Measurements from ENCODE around the gene MRPL34. TPM values are rescaled to one million over a fixed set of nuclear protein-coding genes. Genes with fewer than 3 reads are reported as not detected.

MRPL34 gene
- total and polyA plus RNA-seq, 9 of the 15 experiments (the other 6 are each of a cell fraction or from before 2014, with no cell fraction given): 11.5 to 256 (median 72.5) TPM

DNA sequence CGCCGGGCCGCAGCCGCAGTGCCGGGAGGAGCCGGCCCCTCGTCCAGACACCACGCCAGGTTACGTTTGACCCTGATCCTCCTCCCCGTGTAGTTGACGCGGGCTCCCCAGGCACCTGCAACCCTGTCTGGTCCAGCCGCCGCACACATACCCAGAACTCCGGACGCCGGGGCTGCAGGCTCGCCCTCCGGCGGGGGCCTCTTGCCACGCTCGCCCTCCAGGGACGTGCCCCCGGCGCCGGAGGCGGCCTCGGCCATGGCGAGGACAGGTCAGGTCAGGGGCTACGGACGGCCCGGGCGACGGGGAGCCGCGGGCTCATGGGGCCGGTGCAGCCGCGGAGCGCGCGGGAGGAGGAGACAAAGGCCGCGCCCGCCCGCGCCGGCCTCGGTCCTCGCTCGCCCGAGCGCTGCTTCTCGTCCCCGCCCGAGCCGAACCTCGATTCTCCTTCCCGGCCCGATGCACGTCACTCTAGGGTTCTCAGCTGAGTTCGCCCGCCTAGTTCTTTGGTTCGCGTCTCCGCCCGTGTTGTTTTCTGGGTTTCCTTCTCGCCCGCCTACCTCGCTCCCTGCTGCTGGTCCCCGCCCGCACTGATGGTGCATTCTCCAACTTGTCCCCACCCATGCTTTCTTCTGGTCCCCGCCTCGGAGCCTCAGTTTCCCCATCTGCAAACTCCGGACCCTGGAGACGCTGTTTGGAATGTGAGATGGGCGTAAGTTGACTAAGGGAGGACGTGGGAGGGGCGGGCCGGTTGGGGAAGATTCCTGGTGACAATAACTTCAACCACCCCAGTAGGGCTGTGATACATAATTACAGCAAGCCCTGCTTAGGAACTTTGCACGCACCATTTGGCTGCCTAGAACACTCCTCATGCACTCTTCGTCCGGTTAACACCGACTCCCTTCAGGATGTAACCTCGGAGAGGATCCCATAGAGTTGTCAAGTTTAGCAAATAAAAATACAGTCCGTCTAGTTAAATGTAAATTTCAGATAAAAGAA, 29.0 kb downstream of the MRPL34 start, which contains the start of gene ANO8 (continued):
- TF ChIP-seq, protein P1, sequence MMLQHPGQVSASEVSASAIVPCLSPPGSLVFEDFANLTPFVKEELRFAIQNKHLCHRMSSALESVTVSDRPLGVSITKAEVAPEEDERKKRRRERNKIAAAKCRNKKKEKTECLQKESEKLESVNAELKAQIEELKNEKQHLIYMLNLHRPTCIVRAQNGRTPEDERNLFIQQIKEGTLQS (IDR thresholded peaks at IDR 0.05): no peak
- TF ChIP-seq, protein P1 (CRISPR knock-in tag; conservative IDR thresholded peaks at IDR 0.05): no peak
- TF ChIP-seq SIRT6 (IDR thresholded peaks at IDR 0.05; ENCODE audit: low read depth, low read length) (no peak), TEAD2 (tag; IDR thresholded peaks at IDR 0.05) (no peak), ZNF384 (IDR thresholded peaks at IDR 0.05; ENCODE audit: low read depth, low read length) (peak; percentile 51; the same call in 1 of the 2 replicates), POLR2H (tag; IDR thresholded peaks at IDR 0.05; ENCODE audit: low read depth) (no peak), THRAP3 (IDR thresholded peaks at IDR 0.05; ENCODE audit: borderline replicate concordance) (no peak), HDAC8 (tag; IDR thresholded peaks at IDR 0.05) (0 out of 2 replicates have a peak, but pooled peaks have one; percentile 24), TAF9B (IDR thresholded peaks at IDR 0.05; ENCODE audit: partially characterized antibody) (no peak), SAFB2 (IDR thresholded peaks at IDR 0.05; ENCODE audit: borderline replicate concordance, low read depth, low read length, severe bottlenecking) (no peak), CREM (IDR thresholded peaks at IDR 0.05; ENCODE audit: low read depth) (peak; percentile 98), ZNF696 (CRISPR knock-in tag; conservative IDR thresholded peaks at IDR 0.05) (no peak), ZNF407 (IDR thresholded peaks at IDR 0.05; ENCODE audit: low read depth) (no peak), TOE1 (IDR thresholded peaks at IDR 0.05; ENCODE audit: borderline replicate concordance) (peak; percentile 96), TOE1 (CRISPR knock-in tag; IDR thresholded peaks at IDR 0.05; ENCODE audit: borderline replicate concordance, low read depth) (no peak), ZNF766 (CRISPR knock-in tag; conservative IDR thresholded peaks at IDR 0.05) (no peak), KAT8 (IDR thresholded peaks at IDR 0.05; ENCODE audit: low read depth) (no peak), KDM1A (IDR thresholded peaks at IDR 0.05) (0 out of 4 replicates have a peak, but pooled peaks of 1 of the 2 experiments have one; percentile 13)

Measured in K562 (cell line).